NCI-H2081 treated with DMSO at 0.1 percent for 48 hours (cell line): ENCODE results near the gene EEF2K.

ENCODE experiments used
- DNase-seq: peaks from one replicate; lab custom pipeline; 2025; lab: John Stamatoyannopoulos, UW

Gene EEF2K

GRCh38 chr16:22317625-22318024 is 111.5 kb downstream of the EEF2K start:
- no peak for DNase-seq

DNA sequence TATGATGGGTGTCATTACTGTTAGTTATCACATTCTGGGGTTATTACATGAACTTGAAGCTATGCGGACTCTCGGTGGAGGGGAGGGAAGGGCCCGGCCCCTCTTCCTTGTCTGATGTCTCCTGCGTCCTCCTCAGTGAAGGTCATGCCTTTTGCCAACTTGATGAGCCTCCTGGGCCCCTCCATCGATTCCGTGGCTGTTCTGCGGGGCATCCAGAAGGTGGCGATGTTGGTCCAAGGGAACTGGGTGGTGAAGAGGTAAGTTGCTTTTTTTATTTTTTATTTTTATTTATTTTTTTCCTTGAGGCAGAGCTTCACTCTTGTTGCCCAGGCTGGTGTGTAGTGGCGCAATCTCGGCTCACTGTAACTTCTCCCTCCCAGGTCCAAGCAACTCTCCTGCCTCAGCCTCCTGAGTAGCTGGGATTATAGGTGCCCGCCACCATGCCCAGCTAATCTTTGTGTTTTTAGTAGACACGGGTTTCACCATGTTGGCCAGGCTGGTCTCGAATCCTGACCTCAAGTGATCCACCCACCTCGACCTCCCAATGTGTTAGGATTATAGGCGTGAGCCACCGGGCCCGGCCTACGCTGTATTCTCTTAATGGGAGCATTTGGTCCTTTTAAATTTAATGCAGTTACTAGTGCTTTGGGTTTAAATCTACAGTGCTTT is 112.7 kb downstream of the EEF2K start:
- DNase-seq: no peak

DNA sequence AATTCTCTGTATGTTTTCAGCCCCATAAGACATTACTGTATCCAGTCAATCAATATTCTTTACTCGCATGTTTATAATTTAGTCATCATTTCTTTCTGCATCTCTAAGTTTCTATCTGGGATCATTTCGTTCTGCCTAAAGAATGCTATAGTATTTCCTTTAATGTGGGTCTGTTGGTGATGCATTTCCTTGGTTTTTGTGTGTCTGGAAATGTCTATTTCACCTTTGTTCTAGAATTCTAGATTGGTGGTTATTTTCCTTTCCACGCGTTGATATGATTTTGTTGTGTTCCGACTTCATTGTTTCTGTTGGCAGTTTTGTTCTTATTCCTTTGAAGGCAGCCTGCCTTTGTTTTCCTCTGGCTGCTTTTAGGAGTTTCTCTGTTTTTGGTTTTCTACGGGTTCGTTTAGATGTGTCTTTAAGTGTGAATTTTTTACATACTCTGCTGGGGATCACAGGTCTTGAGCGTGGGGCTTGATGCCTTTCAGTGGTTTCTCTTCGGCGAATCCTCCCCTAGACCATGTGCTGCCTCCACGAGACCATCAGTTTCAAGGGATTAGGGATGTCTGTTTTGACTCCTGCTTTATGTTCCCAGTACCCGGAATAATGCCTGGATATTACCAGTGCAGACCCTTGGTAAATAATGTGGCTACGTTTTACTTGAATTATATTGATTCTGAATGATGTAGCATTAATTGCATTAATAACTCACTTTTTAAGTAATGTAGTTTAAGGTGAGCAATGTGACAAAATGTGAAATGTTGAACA is 114.7 kb downstream of the EEF2K start:
- DNase-seq: no peak

GRCh38 chr16:22321340-22322001 is 115.4 kb downstream of the EEF2K start:
- peak; percentile 36 for DNase-seq

DNA sequence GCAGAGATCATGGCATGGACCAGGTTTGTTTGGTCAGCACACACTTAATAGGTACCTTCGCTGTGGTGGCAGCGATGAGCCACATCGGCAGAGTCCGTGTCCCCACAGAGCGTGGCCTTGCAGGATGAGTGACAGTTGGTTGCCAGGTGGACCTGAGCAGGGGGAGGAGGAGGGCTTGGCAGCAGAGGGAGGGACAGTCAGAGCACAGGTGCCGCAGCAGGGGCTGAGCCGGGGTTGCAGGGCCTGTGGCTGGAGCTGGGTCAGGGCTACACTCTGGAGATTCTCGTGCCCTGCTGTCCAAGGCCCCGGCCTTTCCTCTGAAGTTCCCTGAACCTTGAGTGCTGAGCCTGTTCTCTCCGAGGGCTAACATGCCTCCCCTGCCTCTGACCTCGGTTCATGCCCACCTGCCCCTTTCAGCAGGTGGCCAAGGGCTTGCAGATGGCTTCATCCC is 116.0 kb downstream of the EEF2K start:
- DNase-seq: no peak

DNA sequence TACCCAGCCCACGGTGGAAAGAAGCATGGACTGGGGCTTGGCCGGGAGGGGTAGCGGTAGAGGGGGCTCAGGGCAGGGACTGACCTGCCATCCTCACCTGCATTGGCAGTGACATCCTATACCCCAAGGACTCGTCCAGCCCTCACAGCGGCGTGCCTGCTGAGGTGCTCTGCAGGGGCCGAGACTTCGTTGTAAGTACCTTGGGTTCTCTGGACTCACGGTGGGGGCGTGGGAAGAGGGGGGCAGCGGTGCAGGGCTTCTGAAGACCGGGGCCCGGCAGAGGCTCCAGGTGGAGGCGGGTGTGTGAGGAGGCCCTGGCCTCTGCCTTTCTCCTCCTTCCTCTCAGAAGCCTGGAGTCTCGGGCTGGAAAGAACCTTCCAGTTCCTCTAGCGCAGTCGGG is 116.7 kb downstream of the EEF2K start:
- DNase-seq: no peak

- no peak for DNase-seq
Observed at GRCh38 chr16:22323173-22323958, 117.3 kb downstream of the EEF2K start.

GRCh38 chr16:22323959-22324786 is 118.1 kb downstream of the EEF2K start:
- DNase-seq: no peak

DNA sequence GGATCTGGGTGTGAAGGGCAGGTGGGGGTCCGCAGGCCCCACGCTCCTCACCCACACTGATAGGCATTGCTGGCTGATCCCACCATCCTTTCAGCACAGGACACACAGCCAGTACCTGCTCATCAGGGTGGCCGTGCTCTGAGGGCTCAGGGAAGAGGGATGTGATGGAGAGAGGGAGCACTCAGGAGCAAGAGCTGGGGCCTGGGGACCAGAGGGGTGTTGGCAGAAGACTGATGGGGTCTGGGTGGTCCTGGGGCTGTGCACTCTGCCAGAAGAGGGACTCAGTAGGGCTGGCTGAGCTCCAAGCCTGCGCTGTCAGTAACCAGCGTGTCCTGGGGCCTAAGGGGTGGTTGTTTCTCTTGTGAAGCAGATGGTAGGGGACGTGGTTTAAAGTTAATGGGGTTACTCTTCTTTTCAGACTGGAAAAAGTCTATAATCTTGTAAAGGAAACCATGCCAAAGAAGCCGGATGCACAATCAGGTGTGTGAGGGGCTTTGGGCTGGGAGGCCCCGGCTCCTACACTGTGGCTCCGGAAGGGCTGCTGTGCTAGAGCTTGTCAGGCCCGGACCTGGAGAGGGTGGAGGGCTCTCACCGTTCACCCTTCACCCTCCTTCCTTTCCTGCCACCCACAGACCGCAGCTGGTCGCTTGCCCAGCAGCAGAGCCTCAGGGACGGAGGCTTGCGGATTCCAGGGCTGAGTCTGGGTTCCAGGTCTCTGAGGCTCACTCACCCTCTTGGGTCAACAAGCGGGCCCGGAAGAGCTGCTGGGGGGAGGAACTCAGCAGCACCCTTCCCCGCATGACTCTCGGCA is 118.9 kb downstream of the EEF2K start:
- DNase-seq: no peak

- no peak for DNase-seq
Observed at GRCh38 chr16:22325598-22326368, 119.7 kb downstream of the EEF2K start.

- no peak for DNase-seq
Observed at GRCh38 chr16:22326369-22326652, 120.2 kb downstream of the EEF2K start.

DNA sequence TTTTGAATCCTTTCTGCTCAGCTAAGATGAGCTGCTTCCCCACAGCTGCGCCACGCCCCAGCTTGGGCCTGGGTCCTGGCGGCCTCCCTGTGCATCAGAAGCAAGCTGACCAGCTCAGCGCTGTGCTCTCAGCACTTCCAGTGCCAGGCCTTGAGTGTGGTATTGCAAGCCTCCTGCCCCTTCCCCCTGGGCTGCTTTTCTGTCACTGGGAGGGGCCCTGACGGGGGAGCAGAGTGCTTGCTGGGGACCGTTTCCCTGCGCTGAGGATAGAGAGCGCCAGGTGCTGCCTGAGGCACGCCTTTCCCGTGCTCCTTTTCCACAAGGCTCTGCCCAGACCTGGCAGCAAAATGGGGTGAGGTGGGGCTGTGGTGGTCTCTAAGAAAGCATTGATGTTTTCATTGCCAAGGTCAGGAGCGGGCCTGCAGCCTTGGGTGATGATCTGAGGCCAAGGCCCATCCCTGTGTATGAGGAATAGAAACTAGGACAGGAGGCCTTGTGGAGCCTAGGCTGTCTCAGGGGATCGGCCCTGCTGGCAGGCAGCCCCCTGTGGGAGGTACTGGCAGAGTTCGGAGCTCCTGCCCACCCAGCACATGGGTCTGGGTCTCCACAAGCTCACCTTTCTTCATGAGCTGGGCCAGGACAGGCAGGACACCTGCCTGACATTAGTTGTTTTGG is 120.8 kb downstream of the EEF2K start:
- no peak for DNase-seq

- DNase-seq: no peak
Observed at GRCh38 chr16:22327446-22327775, 121.3 kb downstream of the EEF2K start.

GRCh38 chr16:22328081-22328725 is 122.1 kb downstream of the EEF2K start:
- DNase-seq: no peak

GRCh38 chr16:22329199-22329695 is 123.2 kb downstream of the EEF2K start:
- DNase-seq: no peak

- DNase-seq: no peak
Observed at GRCh38 chr16:22330326-22330725, 124.2 kb downstream of the EEF2K start.

GRCh38 chr16:22333457-22333994 is 127.4 kb downstream of the EEF2K start:
- DNase-seq: no peak

GRCh38 chr16:22335668-22336246 is 129.7 kb downstream of the EEF2K start:
- DNase-seq: no peak
